Hepatocyte (in vitro differentiated cells): Measurements from ENCODE around the gene SPANXB1. TPM values are rescaled to one million over a fixed set of nuclear protein-coding genes. Genes with fewer than 3 reads are reported as not detected.
"Not testable (repeated sequence)": the region's sequence is repeated elsewhere in the genome, so short reads cannot be mapped to it uniquely, and the experiment has no call there.

Source experiments
- DNase-seq: peaks from one replicate; pipeline ENCODE4 v3.0.0-alpha.2; 2016; ENCODE audit warnings: low spot score
- H2AFZ ChIP-seq: fragments of 200-600 bp; sonication (generic); 2 replicates; pipeline ENCODE4 v1.6.0; 2016; ENCODE audit warnings: antibody characterized with exemption, mild to moderate bottlenecking
- H3K27ac ChIP-seq: fragments of 200-600 bp; sonication (generic); 2 replicates; pipeline ENCODE4 v1.5.1; 2016; ENCODE audit warnings: mild to moderate bottlenecking
- H3K27me3 ChIP-seq: fragments of 200-600 bp; sonication (generic); 2 replicates; pipeline ENCODE4 v1.6.1; 2016
- H3K36me3 ChIP-seq: fragments of 200-600 bp; sonication (generic); replicated peaks from 2 replicates; pipeline ENCODE4 v1.5.1; 2016; ENCODE audit warnings: low read depth; ENCODE audit not compliant: insufficient read depth
- H3K4me1 ChIP-seq: fragments of 200-600 bp; sonication (generic); 2 replicates; pipeline ENCODE4 v1.5.1; 2016; ENCODE audit warnings: mild to moderate bottlenecking, moderate library complexity; ENCODE audit not compliant: insufficient read depth
- H3K4me2 ChIP-seq: fragments of 200-600 bp; sonication (generic); 2 replicates; pipeline ENCODE4 v1.6.0; 2016
- H3K4me3 ChIP-seq: fragments of 200-600 bp; sonication (generic); 2 replicates; pipeline ENCODE4 v1.5.1; 2016; ENCODE audit warnings: mild to moderate bottlenecking
- H3K79me2 ChIP-seq: fragments of 200-600 bp; sonication (generic); 2 replicates; pipeline ENCODE4 v1.6.0; 2017; ENCODE audit warnings: mild to moderate bottlenecking
- H3K9me2 ChIP-seq: fragments of 200-600 bp; sonication (generic); replicated peaks from 2 replicates; pipeline ENCODE4 v1.6.0; 2017; ENCODE audit warnings: mild to moderate bottlenecking; ENCODE audit not compliant: insufficient read depth
- H3K9me3 ChIP-seq: fragments of 200-600 bp; sonication (generic); 2 replicates; pipeline ENCODE4 v1.5.1; 2016; ENCODE audit warnings: low read depth, mild to moderate bottlenecking
- H4K20me1 ChIP-seq: fragments of 200-600 bp; sonication (generic); 2 replicates; pipeline ENCODE4 v1.6.0; 2016; ENCODE audit warnings: mild to moderate bottlenecking; ENCODE audit not compliant: insufficient read depth, poor library complexity, severe bottlenecking
- CTCF ChIP-seq: fragments of 200-600 bp; sonication (generic); IDR thresholded peaks from 2 replicates; pipeline ENCODE4 v1.5.1; 2016; ENCODE audit warnings: antibody characterized with exemption, mild to moderate bottlenecking; ENCODE audit not compliant: poor library complexity
- WGBS: methylation state at CpG from one replicate; pipeline ENCODE4 v1.1.6; 2016; ENCODE audit warnings: low lambda C conversion rate; ENCODE audit errors: missing lambda C conversion rate; 5-methylcytosine and 5-hydroxymethylcytosine counted together
- polyA plus RNA-seq: library from polyadenylated mRNA; unstranded; fragments of >200 nt; fragmentation: Nextera tagmentation; extraction: Ambion mirVana; gene quantifications from 2 replicates; pipeline ENCODE4 v1.2.1, GENCODE V29; 2016
- total RNA-seq: library from RNA; depleted of rRNA; stranded (reverse); fragments of >200 nt; gene quantifications from 2 replicates; pipeline ENCODE4 v1.2.3, GENCODE V29; 2014

The SPANXB1 gene
- total and polyA plus RNA-seq, 2 experiments from 2014 or later = 1.9 TPM; not detected in 1

GRCh38 chrX:141052098-141052497 lies 49.7 kb downstream of the SPANXB1 start:
- not testable (repeated sequence) for H3K9me2 ChIP-seq, H3K27me3 ChIP-seq, H3K79me2 ChIP-seq, H3K4me3 ChIP-seq, H3K9me3 ChIP-seq, H3K27ac ChIP-seq, H3K36me3 ChIP-seq, H4K20me1 ChIP-seq, H3K4me2 ChIP-seq, H3K4me1 ChIP-seq, H2AFZ ChIP-seq
- peak; percentile 9 for DNase-seq
- TF ChIP-seq CTCF = peak; percentile 23
- WGBS = 54% methylated on average over 5 of the region's 5 CpGs

Other genes with a start within 250 kb of the SPANXB1 start
- 9.0 and 11.8 TPM in 2 replicates for gene LDOC1, start 174.5 kb downstream of the SPANXB1 start, total RNA-seq
- 137 and 164 TPM in 2 replicates for gene LDOC1, start 174.5 kb downstream of the SPANXB1 start, polyA plus RNA-seq
- gene SPANXC, start 239.9 kb downstream of the SPANXB1 start, total RNA-seq = not detected in 2 replicates
- gene SPANXC, start 239.9 kb downstream of the SPANXB1 start, polyA plus RNA-seq = not detected in 2 replicates